ENCODE data around the gene TPO.

The TPO gene

GRCh38 chr2:1451422-1451821 lies 38.2 kb downstream of the TPO start:
- no peak for DNase-seq

GRCh38 chr2:1453561-1453960 lies 40.3 kb downstream of the TPO start:
- DNase-seq: no peak

DNA sequence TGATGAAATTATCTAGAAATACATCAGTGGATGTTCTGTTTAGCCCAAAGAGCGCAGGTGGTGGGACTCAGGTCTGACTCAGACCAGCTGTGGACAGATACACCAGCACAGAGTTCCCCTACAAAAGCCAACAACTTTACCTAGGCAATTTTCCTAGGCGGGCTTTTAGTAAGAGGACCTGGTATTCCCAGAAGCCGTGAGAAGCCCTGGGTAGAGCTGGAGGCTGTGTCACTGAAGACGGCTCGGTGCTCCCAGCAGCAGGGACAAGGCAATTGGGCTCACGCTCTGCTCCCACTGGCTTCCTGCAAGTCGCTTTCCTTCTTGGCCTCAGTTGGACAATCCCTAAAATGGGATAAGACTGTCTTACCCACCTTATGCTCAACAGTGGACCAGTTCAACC lies 41.1 kb downstream of the TPO start:
- DNase-seq: no peak

DNA sequence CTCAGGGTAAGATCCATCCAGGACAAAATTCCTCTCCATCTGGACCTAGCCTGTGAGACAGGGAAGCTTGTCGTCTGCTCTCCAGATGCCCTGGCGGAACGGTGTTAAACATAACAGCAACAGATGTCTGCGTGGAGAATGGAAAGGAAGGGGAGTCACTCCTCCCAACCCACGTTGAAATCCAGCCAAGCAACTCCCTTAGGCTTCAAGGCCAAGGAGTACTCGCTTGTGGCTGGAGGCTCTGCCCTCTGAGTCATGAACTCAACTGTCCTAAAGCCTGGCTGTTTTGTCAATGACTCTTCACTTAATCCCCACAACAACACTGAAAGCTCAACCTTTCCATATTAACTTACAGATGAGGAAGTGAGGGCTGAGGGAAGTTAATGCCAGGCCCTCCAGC lies 42.2 kb downstream of the TPO start:
- no peak for DNase-seq

- DNase-seq: no peak
Measured at GRCh38 chr2:1458432-1458831, 45.2 kb downstream of the TPO start.

DNA sequence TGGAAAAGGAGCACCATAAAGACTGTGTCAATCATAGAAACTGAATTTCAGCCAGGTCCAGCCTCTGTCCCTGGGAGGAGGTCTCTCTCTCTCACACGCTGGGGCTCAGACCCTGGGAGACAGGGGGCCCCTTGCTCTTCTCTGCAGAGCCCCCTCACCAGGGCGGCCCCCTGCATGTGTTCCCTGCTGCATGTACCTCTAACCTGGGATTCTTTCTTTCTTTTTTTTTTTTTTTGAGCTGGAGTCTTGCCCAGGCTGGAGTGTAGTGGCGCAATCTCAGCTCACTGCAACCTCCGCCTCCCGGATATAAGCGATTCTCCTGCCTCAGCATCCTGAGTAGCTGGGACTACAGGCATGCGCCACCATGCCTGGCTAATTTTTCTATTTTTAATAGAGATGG lies 46.5 kb downstream of the TPO start:
- no peak for DNase-seq

GRCh38 chr2:1460851-1461418 lies 47.7 kb downstream of the TPO start:
- no peak for DNase-seq

- no peak for DNase-seq
Measured at GRCh38 chr2:1461507-1462390, 48.5 kb downstream of the TPO start.

GRCh38 chr2:1462994-1463393 lies 49.7 kb downstream of the TPO start:
- DNase-seq: no peak

- DNase-seq: no peak
Measured at GRCh38 chr2:1472350-1472749, 59.1 kb downstream of the TPO start.

DNA sequence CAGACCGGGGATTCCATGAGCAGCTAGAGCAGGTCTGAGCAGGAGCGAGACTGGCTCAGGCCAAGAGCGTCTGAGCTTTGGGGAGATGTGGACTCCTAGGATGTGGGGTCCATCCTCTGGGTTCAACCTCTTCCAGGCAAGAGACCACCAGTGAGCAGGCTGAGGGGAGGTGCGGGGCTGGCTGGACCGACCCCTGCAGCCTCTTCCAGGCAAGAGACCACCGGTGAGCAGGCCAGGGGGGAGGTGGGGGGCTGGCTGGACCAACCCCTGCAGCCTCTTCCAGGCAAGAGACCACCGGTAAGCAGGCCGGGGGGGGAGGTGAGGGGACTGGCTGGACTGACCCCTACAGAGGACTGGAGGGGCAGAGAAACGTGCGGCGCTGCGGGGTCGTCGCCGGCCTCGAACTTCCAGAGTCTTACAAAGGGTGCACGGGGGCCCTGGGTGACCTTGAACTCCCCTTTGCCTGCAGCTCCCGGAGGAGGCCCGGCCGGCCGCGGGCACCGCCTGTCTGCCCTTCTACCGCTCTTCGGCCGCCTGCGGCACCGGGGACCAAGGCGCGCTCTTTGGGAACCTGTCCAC lies 63.4 kb downstream of the TPO start:
- DNase-seq: no peak

GRCh38 chr2:1477196-1478040 lies 64.2 kb downstream of the TPO start:
- DNase-seq: no peak

DNA sequence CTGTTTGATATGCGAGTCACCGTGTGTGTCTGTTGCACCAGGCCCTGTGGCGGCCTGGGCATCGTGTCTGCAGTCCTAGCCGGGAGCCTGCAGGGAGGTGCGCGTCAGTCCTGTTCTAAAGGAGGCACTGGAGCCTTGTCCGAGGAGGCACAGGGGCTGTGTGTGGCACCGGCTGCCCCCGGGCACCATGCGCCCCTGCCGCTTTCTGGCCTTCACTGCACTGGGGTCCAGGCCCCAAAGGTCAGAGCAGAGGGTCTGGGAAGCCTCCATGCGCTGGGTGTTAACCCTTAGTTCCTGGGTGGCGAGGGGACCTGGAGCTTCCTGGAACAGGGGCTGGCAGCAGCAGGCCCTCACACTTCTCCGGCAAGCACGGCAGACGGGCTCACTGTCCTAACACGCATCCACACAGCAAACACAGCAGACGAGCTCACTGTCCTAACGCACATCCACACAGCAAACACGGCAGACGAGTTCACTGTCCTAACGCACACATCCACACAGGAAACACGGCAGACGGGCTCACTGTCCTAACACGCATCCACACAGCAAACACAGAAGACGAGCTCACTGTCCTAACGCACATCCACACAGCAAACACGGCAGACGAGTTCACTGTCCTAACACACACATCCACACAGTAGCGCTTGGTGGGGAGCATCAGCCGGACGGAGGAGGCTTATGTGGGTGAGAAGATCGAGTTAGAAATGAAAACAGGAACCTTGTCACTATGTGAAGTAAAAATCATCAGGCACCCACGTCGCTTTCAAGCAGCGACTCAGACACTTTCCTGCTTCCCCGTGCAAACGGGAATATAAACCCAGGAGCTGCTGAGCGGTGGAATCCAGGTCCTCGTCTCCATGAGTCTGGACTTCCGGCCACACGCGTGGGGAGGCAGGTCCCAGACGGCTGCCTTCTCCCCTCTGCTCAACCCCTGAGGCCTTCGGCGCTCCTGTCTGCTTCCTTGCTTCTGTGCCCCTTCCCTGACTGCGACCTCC lies 65.3 kb downstream of the TPO start:
- no peak for DNase-seq

GRCh38 chr2:1479346-1479745 lies 66.1 kb downstream of the TPO start:
- no peak for DNase-seq

- no peak for DNase-seq
Measured at GRCh38 chr2:1480671-1481076, 67.4 kb downstream of the TPO start.

GRCh38 chr2:1481406-1482252 lies 68.4 kb downstream of the TPO start:
- no peak for DNase-seq

DNA sequence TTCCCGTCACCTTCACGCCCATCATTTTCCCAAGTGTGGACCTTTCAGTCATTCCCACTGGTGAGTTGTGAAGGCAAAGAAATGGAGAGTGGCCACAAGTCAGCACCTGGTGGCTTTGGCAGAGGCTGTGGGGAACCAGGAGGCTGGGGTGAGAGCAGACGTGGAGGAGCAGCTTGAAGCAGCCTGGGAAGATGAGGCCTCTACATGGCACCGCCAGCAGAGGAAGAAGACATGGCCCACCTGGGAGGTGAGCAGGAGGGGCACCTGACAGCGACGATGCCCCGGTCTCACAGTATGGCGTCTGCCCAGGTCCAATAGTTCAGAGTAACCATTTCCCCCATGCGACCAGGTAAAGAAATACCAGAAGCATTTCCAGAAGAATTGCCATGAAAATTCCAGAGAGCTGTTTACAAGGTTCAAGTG lies 69.0 kb downstream of the TPO start:
- DNase-seq: no peak

- DNase-seq: no peak
Measured at GRCh38 chr2:1482981-1483380, 69.7 kb downstream of the TPO start.

GRCh38 chr2:1483551-1483950 lies 70.3 kb downstream of the TPO start:
- no peak for DNase-seq

GRCh38 chr2:1484131-1484884 lies 71.0 kb downstream of the TPO start:
- no peak for DNase-seq

All from CD4-positive, alpha-beta T cell treated with Interleukin-4 for 4 hours (primary cell).